ENCODE results near the gene PCIF1.

- no peak for TF ChIP-seq CTCF (conservative IDR thresholded peaks at IDR 0.05; ENCODE audit: low read depth, low read length)
- no peak for TF ChIP-seq EZH2phosphoT487 (IDR thresholded peaks at IDR 0.05; ENCODE audit: borderline replicate concordance, low read length)
- TF ChIP-seq EZH2 (IDR thresholded peaks at IDR 0.05; ENCODE audit: low read length, unreplicated experiment): no peak
Measured at GRCh38 chr20:45951925-45952834, 17.7 kb downstream of the PCIF1 start.

Measured in PC-3 (cell line).